HG02885 (cell line): Measurements from ENCODE around the gene C1QTNF8.
"Not testable (repeated sequence)": the region's sequence is repeated elsewhere in the genome, so short reads cannot be mapped to it uniquely, and the experiment has no call there.

Experiments used
- ATAC-seq: cut with Tn5 transposase; IDR thresholded peaks from one replicate; pipeline ENCODE4 v1.9.1; 2021; ENCODE audit warnings: mild to moderate bottlenecking; ENCODE audit not compliant: unreplicated experiment, poor library complexity

The C1QTNF8 gene

DNA sequence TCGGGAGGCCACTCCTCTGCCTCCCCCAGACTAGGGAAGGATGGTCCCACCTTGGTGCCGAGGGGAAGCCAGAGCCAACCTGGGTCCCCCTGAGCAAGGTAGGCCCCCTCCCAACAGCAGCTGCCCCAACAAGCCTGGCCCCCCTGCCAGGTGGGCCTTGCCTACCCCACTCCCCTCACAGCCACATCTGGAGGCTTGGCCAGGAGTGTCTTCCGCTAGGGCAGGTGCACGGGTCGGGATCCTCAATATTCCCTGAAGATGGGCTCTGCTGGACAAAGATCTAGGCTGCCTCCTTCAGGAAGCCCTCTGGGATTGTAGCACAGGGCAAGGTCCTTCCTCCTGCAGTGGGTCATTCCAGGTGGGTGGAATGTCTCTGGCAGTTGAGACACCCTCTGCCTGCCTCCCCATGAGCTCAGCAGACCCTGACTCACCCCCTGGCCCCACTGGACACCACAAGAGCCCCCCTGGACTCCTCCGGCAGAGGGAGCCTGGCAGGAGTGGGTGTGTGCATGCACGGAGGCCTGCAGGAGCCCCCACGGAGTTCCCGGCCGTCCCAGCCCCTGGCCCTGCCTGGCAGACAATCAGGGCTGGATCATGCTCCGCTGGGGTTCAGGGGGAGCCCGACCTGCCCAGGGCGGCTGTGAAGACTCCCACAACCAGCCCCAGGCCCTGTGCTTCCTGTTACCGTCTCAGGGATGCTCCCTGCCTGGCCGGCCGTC, 435 bp downstream of the C1QTNF8 start:
- no peak for ATAC-seq

DNA sequence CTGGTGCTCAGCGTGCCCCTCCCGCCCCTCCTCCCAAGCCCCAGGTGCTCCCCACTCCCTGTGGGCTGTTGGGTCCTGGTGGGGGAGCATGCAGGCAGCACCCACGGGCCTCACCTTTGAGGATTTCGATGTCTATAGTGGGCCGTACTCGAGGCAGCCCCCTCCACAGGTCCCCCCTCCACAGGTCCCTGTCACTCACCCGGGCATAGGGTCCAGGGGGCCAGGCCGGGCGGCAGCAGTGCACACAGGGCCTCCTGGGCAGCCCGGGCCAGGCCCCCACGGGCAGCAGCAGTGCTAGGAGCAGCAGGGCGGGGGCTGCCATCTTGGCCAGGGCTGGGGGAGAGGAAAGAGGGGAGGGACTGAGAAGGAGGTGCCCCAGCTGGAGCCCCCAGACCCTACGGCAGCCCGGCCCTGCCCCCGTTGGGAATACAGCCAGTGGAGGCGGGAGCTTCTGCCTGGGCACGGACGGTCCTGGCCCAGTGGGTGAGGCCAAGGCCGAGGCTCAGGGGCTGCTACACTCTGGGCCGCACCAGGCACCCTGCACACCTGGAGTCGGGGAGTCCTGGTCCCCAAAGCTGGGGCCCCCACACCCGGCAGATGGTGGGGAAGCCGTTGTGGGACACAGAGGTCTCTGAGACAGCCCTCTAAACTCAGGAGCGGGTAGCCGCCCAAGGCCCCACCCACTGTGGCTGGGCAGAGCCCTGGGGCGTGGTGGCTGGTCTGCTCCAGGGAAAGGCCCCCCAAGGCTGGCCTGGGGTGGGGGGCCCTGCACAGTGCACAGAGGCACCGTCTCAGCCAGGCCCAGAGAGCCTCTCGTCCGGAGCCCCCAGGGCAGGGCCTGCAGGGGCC, 1.2 kb downstream of the C1QTNF8 start:
- ATAC-seq, result no peak

DNA sequence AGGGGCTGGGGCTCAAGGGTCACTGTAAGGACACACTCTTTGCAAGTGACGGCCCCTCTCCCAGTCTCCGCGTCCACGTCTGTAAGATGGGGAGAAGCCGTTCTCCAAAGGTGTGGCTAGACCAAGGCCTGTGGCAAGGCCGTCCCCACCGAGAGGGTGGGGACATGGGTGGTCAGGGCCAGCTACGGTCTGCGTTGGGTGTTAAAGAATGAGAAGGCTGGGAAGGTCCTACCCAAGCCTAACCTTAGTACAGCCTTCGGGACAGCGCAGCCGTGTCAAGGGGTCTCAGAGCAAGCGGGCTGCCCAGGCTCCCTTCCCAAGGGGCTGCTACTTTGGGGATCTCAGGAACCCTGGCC, 1.9 kb downstream of the C1QTNF8 start:
- ATAC-seq, result no peak

DNA sequence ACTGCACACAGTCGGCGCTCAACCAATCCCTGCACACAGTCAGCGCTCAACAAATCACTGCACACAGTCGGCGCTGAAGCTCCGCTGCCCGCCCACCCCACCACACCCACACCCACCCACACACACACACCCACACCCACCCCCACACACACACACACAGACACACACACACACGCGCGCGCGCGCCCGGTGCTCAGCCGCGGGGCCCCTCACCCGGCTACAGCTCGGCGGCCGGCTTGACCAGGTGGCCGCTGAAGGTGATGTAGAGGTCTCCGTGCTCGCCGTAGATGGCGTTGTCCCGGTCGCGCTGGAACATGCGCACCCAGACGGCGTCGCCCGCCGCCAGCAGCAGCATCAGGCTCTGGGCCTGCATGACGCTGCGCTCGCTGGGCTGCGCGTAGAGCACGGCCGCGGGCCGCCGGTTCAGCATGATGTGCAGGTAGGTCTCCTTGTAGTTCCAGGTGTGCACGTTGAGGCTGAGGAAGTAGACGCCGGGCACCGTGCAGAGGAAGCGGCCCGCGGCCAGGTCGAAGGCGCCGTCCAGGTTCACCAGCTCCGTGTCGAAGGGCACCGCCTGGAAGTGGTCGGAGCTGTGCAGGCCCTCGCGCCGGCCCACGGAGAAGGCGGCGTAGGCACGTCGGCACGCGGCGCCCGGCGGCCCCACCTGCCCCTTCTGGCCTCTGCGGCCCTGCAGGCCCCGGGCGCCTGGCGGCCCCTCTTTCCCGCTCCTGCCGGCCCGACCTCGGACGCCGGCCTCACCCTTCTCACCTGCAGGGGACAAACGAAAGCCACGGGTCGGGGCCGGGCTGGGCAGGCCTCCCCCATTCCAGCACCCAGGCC, 2.5 kb downstream of the C1QTNF8 start:
- ATAC-seq, result no peak

DNA sequence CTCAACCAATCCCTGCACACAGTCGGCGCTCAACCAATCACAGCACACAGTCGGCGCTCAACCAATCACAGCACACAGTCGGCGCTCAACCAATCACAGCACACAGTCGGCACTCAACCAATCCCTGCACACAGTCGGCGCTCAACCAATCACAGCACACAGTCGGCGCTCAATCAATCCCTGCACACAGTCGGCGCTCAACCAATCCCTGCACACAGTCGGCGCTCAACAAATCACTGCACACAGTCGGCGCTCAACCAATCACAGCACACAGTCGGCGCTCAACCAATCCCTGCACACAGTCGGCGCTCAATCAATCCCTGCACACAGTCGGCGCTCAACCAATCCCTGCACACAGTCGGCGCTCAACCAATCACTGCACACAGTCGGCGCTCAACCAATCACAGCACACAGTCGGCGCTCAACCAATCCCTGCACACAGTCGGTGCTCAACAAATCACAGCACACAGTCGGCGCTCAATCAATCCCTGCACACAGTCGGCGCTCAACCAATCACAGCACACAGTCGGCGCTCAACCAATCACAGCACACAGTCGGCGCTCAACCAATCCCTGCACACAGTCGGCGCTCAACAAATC, 3.3 kb downstream of the C1QTNF8 start:
- not testable (repeated sequence) for ATAC-seq

DNA sequence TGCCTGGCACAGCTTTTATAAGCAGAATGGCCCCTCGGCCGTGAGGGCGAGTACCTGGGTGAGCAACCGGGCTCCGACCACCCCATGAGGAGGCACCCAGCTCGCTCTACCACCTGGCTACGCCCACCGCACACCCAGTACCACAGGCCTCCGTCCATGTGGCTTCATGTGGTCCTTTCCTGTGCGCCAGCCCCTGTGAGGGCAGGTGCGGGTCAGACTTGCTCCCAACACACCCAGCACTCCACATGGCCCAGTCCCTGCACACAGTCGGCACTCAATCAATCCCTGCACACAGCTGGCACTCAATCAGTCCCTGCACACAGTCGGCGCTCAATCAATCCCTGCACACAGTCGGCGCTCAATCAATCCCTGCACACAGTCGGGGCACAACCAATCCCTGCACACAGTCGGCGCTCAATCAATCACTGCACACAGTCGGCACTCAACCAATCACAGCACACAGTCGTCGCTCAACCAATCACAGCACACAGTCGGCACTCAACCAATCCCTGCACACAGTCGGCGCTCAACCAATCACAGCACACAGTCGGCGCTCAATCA, 4.0 kb downstream of the C1QTNF8 start:
- no peak for ATAC-seq

DNA sequence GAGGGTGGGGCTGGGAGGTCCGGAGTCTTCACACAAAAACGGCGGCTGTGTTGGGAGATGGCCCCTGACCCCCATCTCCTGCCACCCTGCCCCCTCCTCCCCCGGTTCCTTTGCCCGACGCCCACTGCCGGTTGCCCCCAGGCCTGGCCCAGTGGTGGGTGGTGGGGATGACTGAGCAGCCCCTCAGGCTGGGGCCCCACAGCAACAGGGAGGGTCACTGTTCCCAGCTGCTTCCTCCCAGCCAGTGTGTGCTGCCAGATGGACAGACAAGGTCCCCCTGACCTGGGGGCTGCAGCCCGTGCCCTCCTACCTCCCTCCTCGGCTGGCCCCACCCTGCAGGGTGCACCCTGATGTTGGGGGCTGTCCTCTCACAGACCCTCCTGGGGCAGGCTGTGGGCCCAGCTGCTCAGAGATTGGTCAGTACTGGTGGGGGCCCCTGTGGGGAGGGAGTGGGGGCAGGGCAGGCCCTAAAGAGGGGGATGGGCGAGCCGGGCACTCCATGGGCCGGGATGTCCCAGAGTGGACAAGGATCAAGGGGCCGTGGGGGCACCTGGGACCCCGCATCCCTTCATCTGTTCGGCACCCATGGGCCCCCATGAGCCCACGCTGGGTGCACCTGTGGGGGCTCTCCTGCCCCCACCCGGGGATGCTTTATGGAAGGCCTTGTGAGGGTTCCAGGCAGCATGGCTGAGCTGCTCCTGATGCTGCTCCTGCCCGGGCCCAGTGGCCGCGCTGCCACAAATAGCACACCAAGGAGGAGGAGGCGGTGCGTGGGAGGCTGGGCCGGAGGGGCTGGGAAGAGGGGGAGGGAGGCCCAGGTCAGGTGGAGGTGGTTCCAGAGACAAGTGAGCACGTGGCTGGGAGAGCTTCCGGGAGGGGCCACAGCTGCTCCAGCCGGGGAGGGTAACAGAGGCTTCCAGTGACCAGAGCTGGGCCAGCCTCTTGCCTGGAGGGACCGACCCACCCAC, 5.1 kb downstream of the C1QTNF8 start:
- ATAC-seq, result no peak

DNA sequence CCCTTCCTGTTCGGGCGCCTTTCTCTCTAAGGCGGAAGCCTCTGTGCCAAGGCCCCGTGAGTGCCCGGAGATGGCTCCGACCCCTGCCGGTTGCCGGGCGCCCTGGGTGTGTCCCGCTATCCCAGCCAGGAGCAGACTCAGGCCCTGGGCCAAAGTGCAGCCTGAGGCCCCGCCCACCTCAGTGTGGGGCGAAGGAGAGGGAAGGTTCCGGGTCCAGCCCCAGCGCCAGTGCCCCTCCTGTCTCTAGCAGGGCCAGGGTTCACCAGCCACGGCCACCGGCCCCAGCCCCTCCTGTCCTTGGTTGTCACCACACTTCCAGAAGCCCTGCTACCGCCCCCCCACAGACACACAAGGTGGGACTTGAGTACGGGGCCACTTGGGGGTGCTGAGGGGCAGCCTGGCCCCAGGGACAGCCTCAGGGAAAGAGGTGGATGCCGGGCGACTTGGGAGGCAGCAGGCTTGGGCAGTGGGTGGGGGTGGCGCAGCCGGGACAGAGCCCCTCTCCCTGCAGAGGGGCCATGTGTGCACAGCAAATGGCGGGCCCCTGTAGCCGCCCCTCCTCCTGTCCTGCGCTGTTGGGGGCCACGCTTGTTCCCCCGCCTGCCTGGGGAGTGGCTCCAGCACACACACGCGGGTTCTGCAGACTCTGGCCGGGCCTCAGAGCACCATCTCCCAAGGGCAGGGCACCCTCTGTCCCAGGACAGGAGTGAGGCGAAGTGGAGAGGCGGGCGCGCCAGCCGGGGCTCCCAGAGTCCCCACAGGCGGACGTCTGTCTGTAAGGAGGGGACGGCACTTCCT, 6.0 kb downstream of the C1QTNF8 start:
- no peak for ATAC-seq

DNA sequence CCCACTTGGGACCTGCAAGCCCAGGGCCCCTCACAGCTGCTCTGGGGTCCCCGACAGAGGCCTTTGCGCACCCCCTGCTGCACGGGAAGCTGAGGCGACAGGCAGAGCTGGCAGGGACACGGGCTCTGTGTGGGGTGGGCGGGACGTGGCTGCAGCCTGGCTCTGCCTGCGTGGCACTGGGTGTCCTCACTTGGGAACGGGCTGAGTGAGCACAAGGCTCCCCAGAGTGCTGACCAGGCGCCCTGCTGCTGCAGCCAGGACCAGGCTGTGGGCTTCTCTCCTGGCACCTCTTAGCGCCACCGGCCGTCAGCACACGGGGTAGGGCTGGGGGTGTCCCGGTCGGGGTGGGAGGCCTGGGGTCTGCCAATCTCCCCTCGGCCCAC, 6.6 kb downstream of the C1QTNF8 start:
- ATAC-seq, result no peak

DNA sequence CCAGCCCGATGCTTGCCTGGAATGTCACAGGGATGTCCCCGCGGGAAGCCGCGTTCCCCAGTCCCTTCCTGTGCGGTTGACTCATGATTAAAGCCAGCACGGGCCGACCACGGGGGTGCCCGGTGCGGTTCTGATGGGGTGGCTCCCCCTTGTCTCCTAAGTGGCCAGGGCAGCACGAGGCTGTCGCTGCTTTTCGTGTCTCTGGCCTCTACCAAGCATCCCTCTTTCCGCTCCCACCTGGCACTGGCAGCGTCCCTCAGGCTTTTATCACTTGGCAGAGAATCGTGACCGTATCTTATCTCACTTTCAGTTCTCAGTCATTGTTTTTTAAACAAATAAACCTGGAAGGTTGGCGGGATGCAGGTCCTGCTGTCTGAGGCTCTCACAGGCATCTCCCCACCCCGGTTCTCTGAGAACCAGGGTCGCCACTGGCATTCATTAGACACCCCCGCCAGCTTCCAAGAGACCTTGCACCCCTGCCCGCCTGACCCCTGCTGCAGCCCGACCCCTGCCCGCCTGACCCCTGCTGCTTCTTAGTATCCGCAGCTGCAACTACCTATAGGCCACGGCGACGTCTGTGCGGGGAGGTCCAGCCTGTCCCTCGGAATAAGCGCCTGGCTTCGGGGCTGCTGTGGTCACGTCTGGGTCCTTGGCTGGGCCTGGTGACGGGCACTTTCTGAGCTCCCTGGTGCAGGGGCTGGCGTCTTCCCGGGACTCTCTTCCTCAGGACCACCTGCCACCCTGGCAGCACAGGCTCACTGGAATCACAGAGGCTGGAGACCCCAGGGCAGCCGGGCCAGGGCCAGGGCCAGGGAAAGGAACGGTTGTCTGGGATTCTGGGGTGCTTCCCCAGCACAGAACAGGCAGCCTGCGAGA, 7.5 kb downstream of the C1QTNF8 start:
- no peak for ATAC-seq

DNA sequence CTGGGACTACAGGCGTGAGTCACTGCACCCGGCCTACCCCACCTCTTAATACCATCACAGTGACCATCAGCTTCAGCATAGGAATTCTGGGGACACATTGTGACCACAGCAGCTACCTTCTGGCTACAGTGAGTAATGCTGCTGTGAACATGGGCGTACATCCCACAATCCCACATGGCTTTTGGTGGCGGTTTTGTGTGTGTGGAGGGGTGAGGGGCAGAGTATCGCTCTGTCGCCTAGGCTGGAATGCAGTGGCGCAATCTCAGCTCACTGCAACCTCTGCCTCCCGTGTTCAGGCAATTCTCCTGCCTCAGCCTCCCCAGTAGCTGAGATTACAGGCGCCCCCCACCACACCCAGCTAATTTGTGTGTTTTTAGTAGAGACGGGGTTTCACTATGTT, 9.6 kb downstream of the C1QTNF8 start:
- not testable (repeated sequence) for ATAC-seq

DNA sequence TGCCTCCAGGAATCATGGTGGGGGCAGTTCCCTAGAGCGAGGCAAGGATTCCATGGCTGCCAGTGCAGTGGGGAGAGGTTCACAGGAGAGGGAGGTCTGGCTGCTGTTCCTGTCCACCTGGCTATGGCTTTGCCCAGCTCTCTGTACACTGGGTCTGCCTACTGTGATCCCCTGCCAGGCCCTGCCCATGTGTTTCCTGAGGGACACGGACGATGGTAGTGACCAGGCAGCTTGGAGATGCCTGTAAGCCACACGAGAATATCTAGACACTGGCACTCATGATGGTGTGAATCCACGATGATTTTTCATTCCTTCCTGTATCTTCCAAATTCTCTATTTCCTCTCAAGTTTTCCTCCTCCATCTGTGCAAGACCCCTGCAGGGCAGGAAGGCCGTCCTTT, 11.1 kb downstream of the C1QTNF8 start:
- no peak for ATAC-seq

DNA sequence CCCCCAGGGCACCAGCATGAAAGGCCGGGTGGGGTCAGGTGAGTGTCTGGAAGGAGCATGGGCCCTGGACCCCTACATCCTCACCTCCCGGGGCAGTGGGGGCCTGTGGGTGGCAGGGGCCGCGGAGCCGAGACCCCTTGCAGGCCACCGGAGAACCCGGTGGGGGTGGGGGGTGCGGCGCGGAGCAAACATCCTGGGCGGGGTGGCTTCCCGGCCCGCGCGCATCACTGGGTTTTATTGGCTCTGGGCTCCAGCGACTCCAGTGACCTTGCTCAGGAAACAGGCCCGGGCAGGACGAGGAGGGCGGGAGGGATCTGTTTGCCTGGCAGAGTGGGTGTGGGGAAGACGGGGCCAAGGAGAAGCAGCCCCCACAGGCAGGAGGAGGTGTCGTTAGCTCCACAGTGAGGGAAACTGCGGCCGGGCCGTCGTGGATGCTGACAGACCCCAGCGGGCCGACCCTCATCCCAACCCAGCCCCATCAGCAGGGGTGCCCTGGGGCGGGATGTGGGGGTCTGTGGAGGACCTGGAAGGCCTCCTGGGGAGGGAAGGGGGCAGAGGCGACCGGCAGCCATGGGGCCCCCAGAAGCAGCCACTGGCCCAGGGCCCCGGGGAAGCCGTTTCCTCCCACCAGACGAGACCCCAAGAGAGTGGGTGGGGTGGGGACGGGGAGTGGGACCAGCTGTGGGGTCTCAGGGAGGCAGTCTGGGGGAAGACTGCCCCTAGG, 12.9 kb downstream of the C1QTNF8 start:
- no peak for ATAC-seq

DNA sequence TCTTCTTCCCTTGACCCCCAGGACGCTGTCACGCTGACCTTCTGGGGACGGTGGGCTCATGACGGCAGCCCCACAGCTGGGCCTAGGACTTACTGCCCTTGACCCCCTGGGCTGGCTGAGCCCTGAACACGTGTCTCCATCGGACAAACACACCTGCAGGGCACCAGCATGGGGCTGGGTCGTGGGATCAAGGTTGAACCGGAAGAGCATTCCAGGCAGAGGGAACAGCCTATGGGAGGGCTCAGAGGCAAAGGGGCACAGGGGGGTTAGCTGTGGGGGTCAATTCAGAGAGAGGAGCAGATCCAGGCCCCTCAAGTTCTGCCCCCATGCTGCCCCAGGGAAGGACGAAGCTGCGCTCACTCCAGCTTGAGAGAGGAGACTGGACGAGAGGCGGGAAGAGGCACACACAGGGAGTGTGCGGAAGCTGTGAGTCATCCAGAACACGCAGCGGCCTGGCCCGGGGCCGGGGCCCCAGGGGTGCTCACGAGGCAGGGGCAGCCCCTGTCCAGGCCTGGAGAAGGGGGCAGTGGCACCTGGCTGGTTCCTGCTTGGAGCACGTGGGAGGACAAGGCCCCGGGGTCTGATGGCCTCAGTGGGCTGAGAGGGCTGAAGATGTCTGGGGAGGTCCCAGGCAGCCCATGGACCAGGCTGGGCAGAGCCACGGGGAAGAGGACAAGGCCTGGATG, 13.6 kb downstream of the C1QTNF8 start:
- ATAC-seq, result no peak

DNA sequence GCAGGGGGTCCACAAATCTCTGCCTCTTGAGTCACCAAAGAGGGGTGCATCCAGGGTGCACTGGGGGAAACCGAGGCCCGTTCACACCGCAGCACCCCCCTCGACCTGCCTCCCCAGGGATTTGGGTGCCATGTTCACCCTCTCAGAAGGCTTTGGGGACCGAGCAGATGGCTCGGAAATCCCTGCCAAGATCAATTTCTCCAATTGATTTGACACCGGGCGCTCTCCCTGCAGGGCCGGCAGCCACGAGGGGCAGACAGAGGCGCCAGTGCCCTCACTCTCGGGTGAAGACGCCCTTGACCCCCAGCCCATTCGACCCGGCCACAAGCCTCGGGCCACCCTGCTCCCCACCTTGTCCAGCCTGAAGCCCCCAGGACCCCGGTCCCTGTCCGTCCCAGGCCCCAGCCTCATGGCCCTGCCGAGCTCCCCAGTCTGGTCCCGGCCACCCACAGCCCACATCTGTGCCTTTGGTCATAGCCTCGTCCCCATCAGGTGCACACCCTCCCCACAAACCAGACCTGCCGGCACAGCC, 14.2 kb downstream of the C1QTNF8 start:
- no peak for ATAC-seq
